Body of pancreas (tissue), 4 donors: ENCODE results near the gene GRID1. TPM values are rescaled to one million over a fixed set of nuclear protein-coding genes. Genes with fewer than 3 reads are reported as not detected.

Experiments used
- ATAC-seq: fragments of 150-250 bp; one replicate; pipeline ENCODE4 v1.9.1; 2016
- DNase-seq, 4 donors: peaks; one replicate each; pipeline ENCODE4 v3.0.0-alpha.2; 2019
- H3K27ac ChIP-seq, 4 donors: fragments of 200-600 bp; sonication (generic); 1 replicate in 3 of 4; 2 replicates in 1 of 4; pipeline versions ENCODE4 v1.5.1 to v1.6.1; 2016 to 2019; ENCODE audit warnings: mild to moderate bottlenecking in 1 of 4, mixed read lengths in 1 of 4, moderate library complexity in 1 of 4
- H3K27me3 ChIP-seq, 2 donors: fragments of 200-600 bp; sonication (generic); one replicate each; pipeline ENCODE4 v1.6.0; 2016; ENCODE audit warnings: mild to moderate bottlenecking in 1 of 2
- H3K36me3 ChIP-seq, 2 donors: fragments of 200-600 bp; sonication (generic); replicated peaks in 1 of 2; 2 replicates each; pipeline ENCODE4 v1.5.1; 2016; ENCODE audit warnings: low read depth in 2 of 2; ENCODE audit not compliant: insufficient read depth in 1 of 2
- H3K4me1 ChIP-seq: fragments of 200-600 bp; sonication (generic); one replicate; pipeline ENCODE4 v1.6.0; 2016
- H3K4me3 ChIP-seq, 2 donors: fragments of 200-600 bp; sonication (generic); 1 replicate in 1 of 2; 2 replicates in 1 of 2; pipeline ENCODE4 v1.5.1; 2016 to 2019
- H3K9me3 ChIP-seq, 3 donors: fragments of 200-600 bp; sonication (generic); 1 replicate in 2 of 3; 2 replicates in 1 of 3; pipeline ENCODE4 v1.5.1; 2016
- CTCF ChIP-seq, 7 experiments: fragments of 450-650 bp in 4 of 7; fragments of 200-600 bp in 3 of 7; sonication (generic) in 3 of 7; IDR thresholded peaks; one replicate each; pipeline ENCODE4 v1.5.1; 2016 to 2019; ENCODE audit warnings: antibody characterized with exemption in 7 of 7
- POLR2A ChIP-seq, 3 donors: fragments of 450-650 bp; IDR thresholded peaks; one replicate each; pipeline ENCODE4 v1.6.1; 2016; ENCODE audit warnings: antibody characterized with exemption in 3 of 3, mild to moderate bottlenecking in 2 of 3
- WGBS, 2 donors: methylation state at CpG; one replicate each; pipeline ENCODE4 v1.1.5; 2017; 5-methylcytosine and 5-hydroxymethylcytosine counted together
- intact Hi-C: fragments of 100-400 bp; cut with DNase I; formaldehyde crosslinking; loops from one replicate; pipeline ENCODE4 v1.15.1; 2023
- total RNA-seq, 2 donors: library from RNA; depleted of rRNA; stranded (reverse); fragments of >200 nt; gene quantifications; one replicate each; pipeline ENCODE4 v1.1.0, GENCODE V29; 2016

GRID1 gene
- total RNA-seq, 2 donors from 2014 or later, result 1.0 to 1.6 TPM

DNA sequence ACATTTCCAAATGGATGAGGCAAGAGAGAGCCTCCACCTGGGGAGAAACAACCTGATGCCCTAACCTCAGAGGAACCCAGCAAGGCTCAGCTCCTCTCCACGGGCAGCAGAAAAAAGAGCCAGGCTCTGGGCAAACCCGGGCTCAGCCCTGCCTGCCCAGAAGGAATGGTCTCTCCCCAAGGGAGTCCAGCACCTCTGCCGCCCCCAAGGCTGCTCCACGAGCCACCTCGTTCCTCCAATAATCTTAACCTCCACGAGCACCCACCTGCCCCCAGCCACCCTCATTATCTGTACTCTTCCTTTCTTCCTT is 154.2 kb downstream of the GRID1 start:
- DNase-seq (no peak), ATAC-seq (no peak)
- Histone ChIP-seq H3K27ac (no peak overlapping the region), H3K4me1 (no peaks in the 10 kb centered on the region), H3K36me3 (no peaks in the 10 kb centered on the region), H3K9me3 (no peaks in the 10 kb centered on the region), H3K4me3 (no peak overlapping the region), H3K27me3 (no peaks in the 10 kb centered on the region)
- WGBS, 2 donors, result 55 to 66% methylated on average over 6 of the region's 6 CpGs
- intact Hi-C loops, result no loop called here
- no peak for TF ChIP-seq CTCF (IDR thresholded peaks at IDR 0.05)
- no peak for TF ChIP-seq POLR2A (IDR thresholded peaks at IDR 0.05)

DNA sequence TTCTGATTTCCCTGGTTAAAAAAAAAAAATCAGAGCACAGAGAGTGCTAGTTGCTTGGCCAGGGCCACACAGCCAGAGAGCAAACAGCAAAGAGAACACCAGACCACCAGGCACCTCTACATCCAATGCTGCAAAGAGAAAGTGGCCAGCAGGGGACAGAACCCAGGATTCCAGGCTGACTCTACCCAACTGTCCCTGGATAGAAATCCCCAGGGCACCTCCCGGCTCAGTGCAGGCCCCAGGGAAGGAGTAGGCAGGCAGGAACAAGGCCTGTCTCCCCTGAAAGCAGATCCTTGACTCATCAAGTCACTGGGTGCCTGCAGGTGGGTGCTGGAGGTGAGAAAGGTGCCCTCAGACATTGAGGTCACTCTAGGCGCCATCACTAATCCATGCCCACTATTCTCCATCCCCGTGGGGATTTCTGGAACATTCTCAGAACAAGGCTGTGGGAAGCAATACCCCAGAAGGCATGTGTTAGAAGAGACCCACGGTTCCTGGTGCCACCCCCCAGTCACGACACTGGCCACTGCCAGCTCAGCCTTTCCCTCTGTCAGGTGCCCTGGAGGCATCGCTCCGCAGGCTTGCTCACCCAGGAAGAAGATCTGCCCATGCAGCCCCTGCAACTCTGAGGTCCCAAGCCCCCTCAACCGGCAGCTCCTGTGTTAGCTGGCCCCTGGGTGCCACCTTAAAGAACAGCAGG is 154.8 kb downstream of the GRID1 start:
- TF ChIP-seq CTCF (IDR thresholded peaks at IDR 0.05) (no peak), POLR2A (IDR thresholded peaks at IDR 0.05) (no peak)
- intact Hi-C loops, result no loop called here

GRCh38 chr10:86210416-86210815 is 156.2 kb downstream of the GRID1 start:
- DNase-seq, result no peak
- 58 to 68% methylated on average over 10 of the region's 10 CpGs for WGBS, 2 donors
- TF ChIP-seq POLR2A (IDR thresholded peaks at IDR 0.05) (no peak), CTCF (IDR thresholded peaks at IDR 0.05) (no peak)

More for the DNA sequence above, 154.8 kb downstream of the GRID1 start:
- Histone ChIP-seq H3K27me3 (no peaks in the 10 kb centered on the region), H3K4me3 (no peak overlapping the region), H3K36me3 (no peaks in the 10 kb centered on the region), H3K27ac (no peak overlapping the region), H3K4me1 (no peaks in the 10 kb centered on the region), H3K9me3 (no peaks in the 10 kb centered on the region)
- DNase-seq (no peak), ATAC-seq (no peak)
- 70 to 72% methylated on average over 3 to 8 of the region's 8 CpGs for WGBS, 2 donors

GRCh38 chr10:86209726-86210125 is 156.9 kb downstream of the GRID1 start:
- Histone ChIP-seq H3K4me3 (no peak overlapping the region), H3K27me3 (no peaks in the 10 kb centered on the region), H3K27ac (no peak overlapping the region), H3K36me3 (no peaks in the 10 kb centered on the region), H3K9me3 (no peaks in the 10 kb centered on the region), H3K4me1 (no peaks in the 10 kb centered on the region)
- DNase-seq (no peak), ATAC-seq (no peak)
- WGBS, 2 donors, result 50 to 100% methylated on average over 1 of the region's 1 CpG
- TF ChIP-seq POLR2A (IDR thresholded peaks at IDR 0.05) (no peak), CTCF (IDR thresholded peaks at IDR 0.05) (no peak)
- intact Hi-C loops, result no loop called here

More at GRCh38 chr10:86210416-86210815, 156.2 kb downstream of the GRID1 start:
- H3K9me3 ChIP-seq, result no peaks in the 10 kb centered on the region
- H3K27me3 ChIP-seq, result no peaks in the 10 kb centered on the region
- ATAC-seq, result no peak
- intact Hi-C loops, result no loop called here
- no peaks in the 10 kb centered on the region for H3K36me3 ChIP-seq
- H3K27ac ChIP-seq, result no peak overlapping the region
- H3K4me1 ChIP-seq, result no peaks in the 10 kb centered on the region
- H3K4me3 ChIP-seq, result no peak overlapping the region

DNA sequence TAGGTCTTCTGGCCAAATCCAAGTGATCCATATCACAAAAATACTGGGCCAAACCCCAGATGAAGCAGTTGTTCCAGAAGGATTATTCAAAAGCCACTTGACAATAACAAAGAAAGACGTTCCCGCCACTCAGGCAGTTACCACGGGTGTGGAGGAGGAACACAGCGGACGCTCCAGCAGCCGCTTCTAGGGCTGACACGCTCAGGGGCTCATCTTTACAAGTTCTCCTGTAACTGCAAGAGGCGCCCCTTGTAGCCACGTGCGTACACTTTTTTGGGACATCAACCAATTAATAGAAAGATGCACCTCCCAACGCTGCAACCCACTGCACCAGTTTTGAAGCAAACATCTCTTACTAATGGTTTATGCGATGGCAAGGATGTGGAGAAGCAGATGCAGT is 159.4 kb downstream of the GRID1 start:
- no peaks in the 10 kb centered on the region for H3K9me3 ChIP-seq
- ATAC-seq (no peak), DNase-seq (no peak)
- TF ChIP-seq POLR2A (IDR thresholded peaks at IDR 0.05), result no peak
- TF ChIP-seq CTCF (IDR thresholded peaks at IDR 0.05), result no peak
- 80 to 81% methylated on average over 12 of the region's 12 CpGs for WGBS, 2 donors
- intact Hi-C loops, result no loop called here
- no peaks in the 10 kb centered on the region for H3K4me1 ChIP-seq
- no peak overlapping the region for H3K4me3 ChIP-seq
- H3K27me3 ChIP-seq, result no peaks in the 10 kb centered on the region
- no peak overlapping the region for H3K27ac ChIP-seq
- no peaks in the 10 kb centered on the region for H3K36me3 ChIP-seq
